K562 (cell line): ENCODE results near the gene CEBPB. TPM values are rescaled to one million over a fixed set of nuclear protein-coding genes. Genes with fewer than 3 reads are reported as not detected.
A peak's percentile ranks its signal among the peaks of the same experiment; 100 is the strongest.

Experiments
- FOXJ3 ChIP-seq: sonication (generic); formaldehyde crosslinking; IDR thresholded peaks from 2 replicates; pipeline ENCODE4 v1.4.0; 2020; ENCODE audit warnings: mild to moderate bottlenecking, missing genetic modification reagents
- FOXK2 ChIP-seq, 2 experiments: fragments of 450-650 bp; IDR thresholded peaks in 1 of 2; conservative IDR thresholded peaks in 1 of 2; 2 replicates each; pipeline ENCODE4 v1.6.1; 2016; ENCODE audit warnings: low read depth in 2 of 2, mild to moderate bottlenecking in 1 of 2
- GATAD2A ChIP-seq: fragments of 450-650 bp; IDR thresholded peaks from 2 replicates; pipeline ENCODE4 v1.6.1; 2017
- HIVEP1 ChIP-seq: fragments of 250-450 bp; sonication (Bioruptor Pico); IDR thresholded peaks from 2 replicates; pipeline ENCODE4 v1.4.0; 2020; ENCODE audit warnings: mild to moderate bottlenecking
- L3MBTL2 ChIP-seq: fragments of 450-650 bp; IDR thresholded peaks from 2 replicates; pipeline ENCODE4 v1.6.1; 2016; ENCODE audit warnings: mild to moderate bottlenecking, moderate library complexity
- MAZ ChIP-seq, 2 experiments: fragments of 450-650 bp in 1 of 2; sonication (generic) in 1 of 2; formaldehyde crosslinking; IDR thresholded peaks in 1 of 2; conservative IDR thresholded peaks in 1 of 2; 2 replicates each; pipeline versions ENCODE4 v1.4.0 to v1.5.0; 2020; ENCODE audit warnings: mild to moderate bottlenecking in 1 of 2, missing genetic modification reagents in 1 of 2
- MEF2D ChIP-seq: conservative IDR thresholded peaks from 2 replicates; pipeline ENCODE4 v1.6.1; 2016; ENCODE audit warnings: low read depth, missing genetic modification characterization, missing compliant biosample characterization
- POLR2A ChIP-seq: fragments of 450-650 bp; conservative IDR thresholded peaks from 2 replicates; pipeline ENCODE4 v1.6.1; 2016
- PURB ChIP-seq: sonication (generic); formaldehyde crosslinking; IDR thresholded peaks from 2 replicates; pipeline ENCODE4 v1.9.0; 2021; ENCODE audit warnings: low read depth, mild to moderate bottlenecking, missing genetic modification reagents
- RBM22 ChIP-seq: fragments of 200-400 bp; formaldehyde crosslinking; IDR thresholded peaks from 2 replicates; pipeline ENCODE4 v1.6.1; 2018; ENCODE audit warnings: low read length, low read depth; ENCODE audit not compliant: poor library complexity, severe bottlenecking
- RHOXF2B ChIP-seq: fragments of 250-450 bp; sonication (Bioruptor Pico); conservative IDR thresholded peaks from 2 replicates; pipeline ENCODE4 v1.5.1; 2021
- SMAD3 ChIP-seq: fragments of 450-650 bp; formaldehyde crosslinking; conservative IDR thresholded peaks from 2 replicates; pipeline ENCODE4 v1.4.0; 2020; ENCODE audit warnings: mild to moderate bottlenecking
- TBL1XR1 ChIP-seq, 2 experiments: IDR thresholded peaks; 2 replicates each; pipeline ENCODE4 v1.6.1; 2012; ENCODE audit warnings: improper control_type of control experiment in 2 of 2, low read length in 2 of 2, mild to moderate bottlenecking in 1 of 2
- ZNF583 ChIP-seq: fragments of 250-450 bp; sonication (Bioruptor Pico); IDR thresholded peaks from 2 replicates; pipeline ENCODE4 v1.4.0; 2020
- ZNF695 ChIP-seq: fragments of 450-650 bp; formaldehyde crosslinking; IDR thresholded peaks from 2 replicates; pipeline ENCODE4 v1.4.0; 2020; ENCODE audit warnings: mild to moderate bottlenecking, moderate library complexity
- polyA plus RNA-seq, 8 experiments: library from polyadenylated mRNA; depleted of rRNA in 4 of 8; stranded (reverse) in 5 of 8; unstranded in 3 of 8; fragments of >200 nt; fragmentation: Nextera tagmentation in 2 of 8; fragmentation: Illumina TruSeq in 1 of 8; extraction: Ambion mirVana in 2 of 8; extraction: Trizol in 1 of 8; gene quantifications; 2 replicates each; pipeline versions ENCODE4 v1.2.1 to v1.2.3, GENCODE V29; 2011 to 2014; ENCODE audit warnings: inconsistent platforms in 1 of 8, missing spikeins in 1 of 8
- total RNA-seq, 7 experiments: library from RNA; depleted of rRNA in 6 of 7; stranded (reverse); fragments of >200 nt in 6 of 7; fragmentation: Illumina TruSeq in 2 of 7; extraction: Trizol in 2 of 7; gene quantifications; 2 replicates each; pipeline versions ENCODE4 v1.2.1 to v1.2.3, GENCODE V29; 2011 to 2021; ENCODE audit warnings: low replicate concordance in 1 of 7
- TF ChIP-seq, protein P1 (sequence below): fragments of 200-800 bp; sonication (Bioruptor generic); IDR thresholded peaks from 2 replicates; pipeline ENCODE4 v1.6.1; 2017; ENCODE audit warnings: missing genetic modification characterization, missing compliant biosample characterization
- TF ChIP-seq, protein P2 (sequence below): fragments of 250-450 bp; sonication (Bioruptor Pico); IDR thresholded peaks from 2 replicates; pipeline ENCODE4 v1.5.0; 2021; ENCODE audit warnings: mild to moderate bottlenecking, borderline replicate concordance
- TF ChIP-seq, protein P3 (sequence below): sonication (generic); formaldehyde crosslinking; IDR thresholded peaks from 2 replicates; pipeline ENCODE4 v1.8.1; 2023; ENCODE audit warnings: mild to moderate bottlenecking, missing genetic modification reagents

Gene CEBPB
- total and polyA plus RNA-seq, 9 of the 15 experiments (the other 6 are each of a cell fraction or from before 2014, with no cell fraction given) = 1.2 to 72.6 (median 7.8) TPM

DNA sequence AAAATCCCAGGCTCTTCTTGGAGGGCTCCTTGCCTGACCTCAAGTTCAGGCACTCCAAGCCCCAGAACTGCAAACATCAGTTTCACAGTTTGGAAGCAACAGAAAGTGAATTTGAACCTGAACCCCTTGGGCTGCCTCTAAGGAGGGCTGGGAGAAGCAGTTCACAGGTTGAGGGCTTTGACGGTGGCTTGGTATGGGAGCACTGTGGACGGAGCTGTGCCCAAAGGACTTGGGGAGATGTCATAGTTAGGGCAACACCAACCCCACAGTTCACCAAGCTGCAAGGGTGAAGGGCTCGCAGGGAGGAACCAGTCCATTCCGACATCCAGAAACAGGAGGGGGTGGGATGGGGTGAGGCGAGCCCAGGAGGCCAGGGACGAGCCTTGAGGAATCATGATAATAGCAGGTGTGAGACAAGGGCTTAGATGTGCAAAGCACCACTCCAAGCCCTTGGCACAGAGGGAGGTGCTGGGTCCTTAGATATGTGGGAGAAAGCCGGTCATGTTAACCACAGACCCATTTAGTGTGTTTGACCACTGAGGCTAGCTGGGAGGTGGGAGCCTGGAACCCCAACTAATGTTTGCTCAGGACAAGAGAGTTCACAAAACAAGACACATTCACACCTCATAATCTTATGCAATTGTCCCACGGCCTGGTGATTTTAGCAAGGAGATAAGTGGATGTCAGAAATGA lies 4.3 kb downstream of the CEBPB start (continued):
- TF ChIP-seq, protein P1, sequence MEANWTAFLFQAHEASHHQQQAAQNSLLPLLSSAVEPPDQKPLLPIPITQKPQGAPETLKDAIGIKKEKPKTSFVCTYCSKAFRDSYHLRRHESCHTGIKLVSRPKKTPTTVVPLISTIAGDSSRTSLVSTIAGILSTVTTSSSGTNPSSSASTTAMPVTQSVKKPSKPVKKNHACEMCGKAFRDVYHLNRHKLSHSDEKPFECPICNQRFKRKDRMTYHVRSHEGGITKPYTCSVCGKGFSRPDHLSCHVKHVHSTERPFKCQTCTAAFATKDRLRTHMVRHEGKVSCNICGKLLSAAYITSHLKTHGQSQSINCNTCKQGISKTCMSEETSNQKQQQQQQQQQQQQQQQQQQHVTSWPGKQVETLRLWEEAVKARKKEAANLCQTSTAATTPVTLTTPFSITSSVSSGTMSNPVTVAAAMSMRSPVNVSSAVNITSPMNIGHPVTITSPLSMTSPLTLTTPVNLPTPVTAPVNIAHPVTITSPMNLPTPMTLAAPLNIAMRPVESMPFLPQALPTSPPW = no peak
- TF ChIP-seq SMAD3 (CRISPR knock-in tag) = no peak
- no peak for TF ChIP-seq PURB (CRISPR knock-in tag)
- no peak for TF ChIP-seq GATAD2A
- peak; percentile 41 for TF ChIP-seq RBM22
- no peak for TF ChIP-seq MEF2D (tag)
- TF ChIP-seq L3MBTL2 = 0 out of 2 replicates have a peak, but pooled peaks have one; percentile 21
- TF ChIP-seq, protein P2, sequence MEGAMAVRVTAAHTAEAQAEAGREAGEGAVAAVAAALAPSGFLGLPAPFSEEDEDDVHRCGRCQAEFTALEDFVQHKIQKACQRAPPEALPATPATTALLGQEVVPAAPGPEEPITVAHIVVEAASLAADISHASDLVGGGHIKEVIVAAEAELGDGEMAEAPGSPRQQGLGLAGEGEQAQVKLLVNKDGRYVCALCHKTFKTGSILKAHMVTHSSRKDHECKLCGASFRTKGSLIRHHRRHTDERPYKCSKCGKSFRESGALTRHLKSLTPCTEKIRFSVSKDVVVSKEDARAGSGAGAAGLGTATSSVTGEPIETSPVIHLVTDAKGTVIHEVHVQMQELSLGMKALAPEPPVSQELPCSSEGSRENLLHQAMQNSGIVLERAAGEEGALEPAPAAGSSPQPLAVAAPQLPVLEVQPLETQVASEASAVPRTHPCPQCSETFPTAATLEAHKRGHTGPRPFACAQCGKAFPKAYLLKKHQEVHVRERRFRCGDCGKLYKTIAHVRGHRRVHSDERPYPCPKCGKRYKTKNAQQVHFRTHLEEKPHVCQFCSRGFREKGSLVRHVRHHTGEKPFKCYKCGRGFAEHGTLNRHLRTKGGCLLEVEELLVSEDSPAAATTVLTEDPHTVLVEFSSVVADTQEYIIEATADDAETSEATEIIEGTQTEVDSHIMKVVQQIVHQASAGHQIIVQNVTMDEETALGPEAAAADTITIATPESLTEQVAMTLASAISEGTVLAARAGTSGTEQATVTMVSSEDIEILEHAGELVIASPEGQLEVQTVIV = no peak
- TF ChIP-seq FOXJ3 (CRISPR knock-in tag) = no peak
- no peak for TF ChIP-seq ZNF695 (CRISPR knock-in tag)
- TF ChIP-seq HIVEP1 (CRISPR knock-in tag) = no peak
- peak; percentile 85; the same call in 1 of the 2 replicates for TF ChIP-seq RHOXF2B (CRISPR knock-in tag)
- no peak for TF ChIP-seq ZNF583 (CRISPR knock-in tag)
- 0 out of 4 replicates have a peak, but pooled peaks of 1 of the 2 experiments have one; percentile 23 for TF ChIP-seq MAZ (CRISPR knock-in tag; conservative IDR thresholded peaks at IDR 0.05 in 1 of 2, IDR thresholded peaks at IDR 0.05 in 1 of 2)
- TF ChIP-seq TBL1XR1 (IDR thresholded peaks at IDR 0.05; ENCODE audit: low read length in 2 of 2) = 0 out of 4 replicates have a peak, but pooled peaks of 1 of the 2 experiments have one; percentile 1
- 0 out of 2 replicates have a peak, but pooled peaks have one; percentile 23 for TF ChIP-seq POLR2A
- TF ChIP-seq, protein P3, sequence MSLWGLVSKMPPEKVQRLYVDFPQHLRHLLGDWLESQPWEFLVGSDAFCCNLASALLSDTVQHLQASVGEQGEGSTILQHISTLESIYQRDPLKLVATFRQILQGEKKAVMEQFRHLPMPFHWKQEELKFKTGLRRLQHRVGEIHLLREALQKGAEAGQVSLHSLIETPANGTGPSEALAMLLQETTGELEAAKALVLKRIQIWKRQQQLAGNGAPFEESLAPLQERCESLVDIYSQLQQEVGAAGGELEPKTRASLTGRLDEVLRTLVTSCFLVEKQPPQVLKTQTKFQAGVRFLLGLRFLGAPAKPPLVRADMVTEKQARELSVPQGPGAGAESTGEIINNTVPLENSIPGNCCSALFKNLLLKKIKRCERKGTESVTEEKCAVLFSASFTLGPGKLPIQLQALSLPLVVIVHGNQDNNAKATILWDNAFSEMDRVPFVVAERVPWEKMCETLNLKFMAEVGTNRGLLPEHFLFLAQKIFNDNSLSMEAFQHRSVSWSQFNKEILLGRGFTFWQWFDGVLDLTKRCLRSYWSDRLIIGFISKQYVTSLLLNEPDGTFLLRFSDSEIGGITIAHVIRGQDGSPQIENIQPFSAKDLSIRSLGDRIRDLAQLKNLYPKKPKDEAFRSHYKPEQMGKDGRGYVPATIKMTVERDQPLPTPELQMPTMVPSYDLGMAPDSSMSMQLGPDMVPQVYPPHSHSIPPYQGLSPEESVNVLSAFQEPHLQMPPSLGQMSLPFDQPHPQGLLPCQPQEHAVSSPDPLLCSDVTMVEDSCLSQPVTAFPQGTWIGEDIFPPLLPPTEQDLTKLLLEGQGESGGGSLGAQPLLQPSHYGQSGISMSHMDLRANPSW = no peak
- TF ChIP-seq FOXK2 (conservative IDR thresholded peaks at IDR 0.05 in 1 of 2, IDR thresholded peaks at IDR 0.05 in 1 of 2; ENCODE audit: low read depth in 2 of 2) = no peak
